DND-41 (cell line): ENCODE data around the gene GRIN2A.

Experiments
- ATAC-seq: fragments of 200-7000 bp; cut with Tn5 transposase; 3 replicates; pipeline ENCODE4 v1.9.1; 2021; ENCODE audit warnings: low read depth; ENCODE audit not compliant: insufficient read depth
- DNase-seq: peaks from one replicate; pipeline ENCODE4 v3.0.0-alpha.2; 2020
- H2AFZ ChIP-seq: 2 replicates; pipeline ENCODE4 v1.6.0; 2012; ENCODE audit warnings: low read depth, low read length
- H3K27ac ChIP-seq: 2 replicates; pipeline ENCODE4 v1.5.1; 2012; ENCODE audit warnings: low read length, inconsistent platforms
- H3K27me3 ChIP-seq: fragments of 200-600 bp; sonication (generic); 2 replicates; pipeline ENCODE4 v1.6.0; 2012; ENCODE audit warnings: low read length, mild to moderate bottlenecking, inconsistent platforms; ENCODE audit not compliant: insufficient read depth, poor library complexity
- H3K36me3 ChIP-seq: 2 replicates; pipeline ENCODE4 v1.5.1; 2012; ENCODE audit warnings: low read length, inconsistent platforms; ENCODE audit not compliant: insufficient read depth
- H3K4me1 ChIP-seq: 2 replicates; pipeline ENCODE4 v1.5.1; 2012; ENCODE audit warnings: mild to moderate bottlenecking, low read length; ENCODE audit not compliant: insufficient read depth
- H3K4me2 ChIP-seq: 2 replicates; pipeline ENCODE4 v1.6.0; 2012; ENCODE audit warnings: mild to moderate bottlenecking, moderate library complexity, low read length, inconsistent platforms; ENCODE audit not compliant: insufficient read depth
- H3K4me3 ChIP-seq, 2 experiments: fragments of 200-600 bp in 1 of 2; shearing (Covaris generic) in 1 of 2; 2 replicates each; pipeline ENCODE4 v1.5.1; 2012 to 2016; ENCODE audit warnings: inconsistent platforms in 2 of 2, low read length in 2 of 2, mild to moderate bottlenecking in 2 of 2, low read depth in 1 of 2, moderate library complexity in 1 of 2
- H3K79me2 ChIP-seq: 2 replicates; pipeline ENCODE4 v1.6.0; 2012; ENCODE audit warnings: low read length, inconsistent platforms; ENCODE audit not compliant: insufficient read depth
- H3K9ac ChIP-seq: 2 replicates; pipeline ENCODE4 v1.6.0; 2012; ENCODE audit warnings: low read depth, mild to moderate bottlenecking, inconsistent platforms, low read length, moderate library complexity
- H3K9me3 ChIP-seq: 2 replicates; pipeline ENCODE4 v1.5.1; 2012; ENCODE audit warnings: low read length, moderate library complexity, mild to moderate bottlenecking, inconsistent platforms; ENCODE audit not compliant: insufficient read depth, severe bottlenecking
- H4K20me1 ChIP-seq: 2 replicates; pipeline ENCODE4 v1.6.0; 2012; ENCODE audit warnings: low read length; ENCODE audit not compliant: insufficient read depth
- EZH2 ChIP-seq: IDR thresholded peaks from 3 replicates; pipeline ENCODE4 v1.6.1; 2012; ENCODE audit warnings: borderline replicate concordance, low read depth, mild to moderate bottlenecking, moderate library complexity, low read length, inconsistent platforms; ENCODE audit not compliant: severe bottlenecking
- TF ChIP-seq, protein P1 (sequence below): IDR thresholded peaks from 2 replicates; pipeline ENCODE4 v1.5.1; 2012; ENCODE audit warnings: borderline replicate concordance, low read length, moderate library complexity, mild to moderate bottlenecking; ENCODE audit not compliant: poor library complexity, severe bottlenecking; ENCODE audit errors: extremely low read depth

The GRIN2A gene

DNA sequence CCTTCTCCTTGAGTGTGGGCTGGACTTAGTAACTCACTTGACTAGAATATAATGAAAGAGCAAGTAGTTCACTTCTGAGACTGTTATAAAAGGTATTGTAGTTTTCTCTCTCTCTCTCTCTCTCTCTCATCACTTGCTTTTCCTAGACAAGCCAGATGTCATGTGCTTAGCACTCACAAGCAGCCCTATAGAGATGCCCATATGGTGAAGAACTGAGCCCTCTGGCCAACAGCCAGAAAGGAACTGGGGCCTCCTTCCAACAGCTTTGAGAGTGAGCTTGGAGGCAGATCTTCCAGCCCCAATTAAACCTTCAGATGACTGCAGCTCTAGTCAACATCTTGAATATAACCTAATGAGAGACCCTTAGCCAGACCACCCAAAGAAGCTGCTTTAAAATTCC is 440.5 kb downstream of the GRIN2A start:
- Histone ChIP-seq H3K4me2 (no peak overlapping the region), H3K27ac (no peak overlapping the region), H3K9me3 (no peaks in the 10 kb centered on the region), H2AFZ (no peak overlapping the region), H4K20me1 (no peaks in the 10 kb centered on the region), H3K9ac (no peak overlapping the region), H3K79me2 (no peaks in the 10 kb centered on the region), H3K4me3 (no peak overlapping the region), H3K36me3 (no peaks in the 10 kb centered on the region), H3K27me3 (no peaks in the 10 kb centered on the region), H3K4me1 (no peaks in the 10 kb centered on the region)
- no peak for TF ChIP-seq EZH2
- TF ChIP-seq, protein P1, sequence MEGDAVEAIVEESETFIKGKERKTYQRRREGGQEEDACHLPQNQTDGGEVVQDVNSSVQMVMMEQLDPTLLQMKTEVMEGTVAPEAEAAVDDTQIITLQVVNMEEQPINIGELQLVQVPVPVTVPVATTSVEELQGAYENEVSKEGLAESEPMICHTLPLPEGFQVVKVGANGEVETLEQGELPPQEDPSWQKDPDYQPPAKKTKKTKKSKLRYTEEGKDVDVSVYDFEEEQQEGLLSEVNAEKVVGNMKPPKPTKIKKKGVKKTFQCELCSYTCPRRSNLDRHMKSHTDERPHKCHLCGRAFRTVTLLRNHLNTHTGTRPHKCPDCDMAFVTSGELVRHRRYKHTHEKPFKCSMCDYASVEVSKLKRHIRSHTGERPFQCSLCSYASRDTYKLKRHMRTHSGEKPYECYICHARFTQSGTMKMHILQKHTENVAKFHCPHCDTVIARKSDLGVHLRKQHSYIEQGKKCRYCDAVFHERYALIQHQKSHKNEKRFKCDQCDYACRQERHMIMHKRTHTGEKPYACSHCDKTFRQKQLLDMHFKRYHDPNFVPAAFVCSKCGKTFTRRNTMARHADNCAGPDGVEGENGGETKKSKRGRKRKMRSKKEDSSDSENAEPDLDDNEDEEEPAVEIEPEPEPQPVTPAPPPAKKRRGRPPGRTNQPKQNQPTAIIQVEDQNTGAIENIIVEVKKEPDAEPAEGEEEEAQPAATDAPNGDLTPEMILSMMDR = no peak
- DNase-seq (no peak), ATAC-seq (no peak)

GRCh38 chr16:9739301-9739700 is 442.9 kb downstream of the GRIN2A start:
- H3K27ac ChIP-seq = no peak overlapping the region
- no peak for TF ChIP-seq EZH2
- TF ChIP-seq, protein P1 = no peak
- no peaks in the 10 kb centered on the region for H4K20me1 ChIP-seq
- no peaks in the 10 kb centered on the region for H3K9me3 ChIP-seq
- H3K36me3 ChIP-seq = no peaks in the 10 kb centered on the region
- H3K27me3 ChIP-seq = no peaks in the 10 kb centered on the region
- no peak overlapping the region for H3K4me2 ChIP-seq
- H3K79me2 ChIP-seq = no peaks in the 10 kb centered on the region
- H2AFZ ChIP-seq = no peak overlapping the region
- ATAC-seq = no peak
- no peak for DNase-seq
- H3K9ac ChIP-seq = no peak overlapping the region
- H3K4me3 ChIP-seq = no peak overlapping the region
- H3K4me1 ChIP-seq = no peaks in the 10 kb centered on the region

- Histone ChIP-seq H3K79me2 (no peaks in the 10 kb centered on the region), H3K9ac (no peak overlapping the region), H3K27me3 (no peaks in the 10 kb centered on the region), H2AFZ (no peak overlapping the region), H4K20me1 (no peaks in the 10 kb centered on the region), H3K4me1 (no peaks in the 10 kb centered on the region), H3K36me3 (no peaks in the 10 kb centered on the region), H3K27ac (no peak overlapping the region), H3K4me3 (no peak overlapping the region), H3K9me3 (no peaks in the 10 kb centered on the region), H3K4me2 (no peak overlapping the region)
- TF ChIP-seq EZH2 = no peak
- TF ChIP-seq, protein P1 = no peak
- ATAC-seq (no peak), DNase-seq (no peak)
Observed at GRCh38 chr16:9738690-9739089, 443.5 kb downstream of the GRIN2A start.

DNA sequence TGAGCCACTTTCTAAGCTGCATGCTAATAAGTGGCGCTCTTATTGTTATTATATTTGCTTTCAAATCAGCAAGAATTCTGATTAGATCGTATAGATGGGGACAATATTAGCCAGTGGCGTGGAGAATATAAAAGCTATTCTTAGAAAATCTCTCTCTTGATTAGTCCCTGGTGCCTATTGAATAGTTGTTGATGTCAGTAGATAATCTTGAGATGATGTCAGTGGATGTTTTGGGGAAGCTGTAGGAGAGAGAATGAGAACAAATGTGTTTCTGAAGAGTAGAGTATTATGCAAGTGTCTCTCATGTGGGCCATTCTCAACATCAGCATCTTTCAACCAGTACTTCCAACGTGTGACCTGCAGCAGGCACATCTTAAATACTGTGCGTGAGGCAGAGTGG is 445.7 kb downstream of the GRIN2A start:
- no peaks in the 10 kb centered on the region for H4K20me1 ChIP-seq

More for the DNA sequence above, 445.7 kb downstream of the GRIN2A start:
- Histone ChIP-seq H3K4me3 (no peak overlapping the region), H3K9ac (no peak overlapping the region), H3K79me2 (no peaks in the 10 kb centered on the region), H3K4me2 (no peak overlapping the region), H3K4me1 (no peaks in the 10 kb centered on the region), H3K9me3 (no peaks in the 10 kb centered on the region), H3K27me3 (no peaks in the 10 kb centered on the region), H3K36me3 (no peaks in the 10 kb centered on the region), H2AFZ (no peak overlapping the region), H3K27ac (no peak overlapping the region)
- DNase-seq = no peak
- ATAC-seq = no peak
- TF ChIP-seq EZH2 = no peak
- TF ChIP-seq, protein P1 = no peak
